Testis (tissue), 2 donors: ENCODE measurements around the gene SCNN1G.

Experiments used
- POLR2A ChIP-seq: fragments of 450-650 bp; IDR thresholded peaks from one replicate; pipeline ENCODE4 v1.6.1; 2017; ENCODE audit warnings: antibody characterized with exemption, mild to moderate bottlenecking, moderate library complexity
- TF ChIP-seq, protein P1 (sequence below), 3 experiments: fragments of 450-650 bp in 2 of 3; fragments of 200-600 bp in 1 of 3; sonication (generic) in 1 of 3; IDR thresholded peaks; one replicate each; pipeline ENCODE4 v1.5.1; 2016 to 2019; ENCODE audit warnings: antibody characterized with exemption in 3 of 3, mild to moderate bottlenecking in 2 of 3, moderate library complexity in 1 of 3

DNA sequence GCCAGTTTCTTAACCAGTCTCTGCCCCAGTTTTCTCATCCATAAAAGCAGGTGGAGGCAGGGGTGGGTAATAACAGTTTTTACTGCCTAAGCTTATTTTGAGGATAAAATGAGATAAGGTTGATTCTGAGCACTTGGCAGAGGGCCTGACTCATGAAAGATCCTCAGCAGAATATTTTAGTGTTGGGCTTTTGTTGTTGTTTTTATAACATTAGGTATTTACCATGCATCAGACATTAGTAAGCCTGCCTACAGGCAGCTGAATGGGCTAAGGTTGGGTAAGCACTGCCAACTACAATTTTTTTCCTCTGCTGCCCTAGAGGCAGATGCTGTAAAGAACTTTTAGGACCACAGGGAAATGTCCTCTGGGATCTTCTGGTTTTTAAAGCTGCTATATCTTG lies 43.1 kb downstream of the SCNN1G start:
- TF ChIP-seq, protein P1, sequence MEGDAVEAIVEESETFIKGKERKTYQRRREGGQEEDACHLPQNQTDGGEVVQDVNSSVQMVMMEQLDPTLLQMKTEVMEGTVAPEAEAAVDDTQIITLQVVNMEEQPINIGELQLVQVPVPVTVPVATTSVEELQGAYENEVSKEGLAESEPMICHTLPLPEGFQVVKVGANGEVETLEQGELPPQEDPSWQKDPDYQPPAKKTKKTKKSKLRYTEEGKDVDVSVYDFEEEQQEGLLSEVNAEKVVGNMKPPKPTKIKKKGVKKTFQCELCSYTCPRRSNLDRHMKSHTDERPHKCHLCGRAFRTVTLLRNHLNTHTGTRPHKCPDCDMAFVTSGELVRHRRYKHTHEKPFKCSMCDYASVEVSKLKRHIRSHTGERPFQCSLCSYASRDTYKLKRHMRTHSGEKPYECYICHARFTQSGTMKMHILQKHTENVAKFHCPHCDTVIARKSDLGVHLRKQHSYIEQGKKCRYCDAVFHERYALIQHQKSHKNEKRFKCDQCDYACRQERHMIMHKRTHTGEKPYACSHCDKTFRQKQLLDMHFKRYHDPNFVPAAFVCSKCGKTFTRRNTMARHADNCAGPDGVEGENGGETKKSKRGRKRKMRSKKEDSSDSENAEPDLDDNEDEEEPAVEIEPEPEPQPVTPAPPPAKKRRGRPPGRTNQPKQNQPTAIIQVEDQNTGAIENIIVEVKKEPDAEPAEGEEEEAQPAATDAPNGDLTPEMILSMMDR (IDR thresholded peaks at IDR 0.05), result no peak
- TF ChIP-seq POLR2A, result no peak
